Bone marrow (tissue), 2 donors: Measurements from ENCODE around the gene NKX6-2.

Experiments
- DNase-seq, 2 donors: peaks; one replicate each; lab custom pipeline; 2025; lab: John Stamatoyannopoulos, UW

Gene NKX6-2

GRCh38 chr10:132813001-132813401, 27.1 kb upstream of the NKX6-2 start:
- DNase-seq, result no peak

GRCh38 chr10:132812520-132812919, 26.6 kb upstream of the NKX6-2 start:
- no peak for DNase-seq

- DNase-seq, result no peak
Observed at GRCh38 chr10:132811891-132812481, 26.0 kb upstream of the NKX6-2 start.

GRCh38 chr10:132810807-132811700, 25.1 kb upstream of the NKX6-2 start:
- DNase-seq, result no peak

- no peak for DNase-seq
Observed at GRCh38 chr10:132810141-132810806, 24.3 kb upstream of the NKX6-2 start.

GRCh38 chr10:132809232-132810140, 23.5 kb upstream of the NKX6-2 start:
- no peak for DNase-seq

GRCh38 chr10:132808383-132809231, 22.7 kb upstream of the NKX6-2 start:
- no peak for DNase-seq

- no peak for DNase-seq
Observed at GRCh38 chr10:132807621-132808049, 21.7 kb upstream of the NKX6-2 start.

GRCh38 chr10:132806561-132807003, 20.6 kb upstream of the NKX6-2 start:
- DNase-seq, result no peak

GRCh38 chr10:132806110-132806509, 20.2 kb upstream of the NKX6-2 start:
- no peak for DNase-seq

GRCh38 chr10:132805599-132805998, 19.7 kb upstream of the NKX6-2 start:
- no peak for DNase-seq

- DNase-seq, result no peak
Observed at GRCh38 chr10:132804785-132805426, 19.0 kb upstream of the NKX6-2 start.

GRCh38 chr10:132804287-132804686, 18.3 kb upstream of the NKX6-2 start:
- DNase-seq, result no peak

GRCh38 chr10:132803416-132804210, 17.7 kb upstream of the NKX6-2 start:
- DNase-seq, result no peak

- no peak for DNase-seq
Observed at GRCh38 chr10:132802694-132803320, 16.9 kb upstream of the NKX6-2 start.

GRCh38 chr10:132802048-132802447, 16.1 kb upstream of the NKX6-2 start:
- DNase-seq, result no peak

- no peak for DNase-seq
Observed at GRCh38 chr10:132799865-132800264, 13.9 kb upstream of the NKX6-2 start.

- DNase-seq, result no peak
Observed at GRCh38 chr10:132798876-132799275, 12.9 kb upstream of the NKX6-2 start.

GRCh38 chr10:132798403-132798802, 12.5 kb upstream of the NKX6-2 start:
- no peak for DNase-seq
